Measurements from ENCODE around the gene CACFD1.

CACFD1 gene

DNA sequence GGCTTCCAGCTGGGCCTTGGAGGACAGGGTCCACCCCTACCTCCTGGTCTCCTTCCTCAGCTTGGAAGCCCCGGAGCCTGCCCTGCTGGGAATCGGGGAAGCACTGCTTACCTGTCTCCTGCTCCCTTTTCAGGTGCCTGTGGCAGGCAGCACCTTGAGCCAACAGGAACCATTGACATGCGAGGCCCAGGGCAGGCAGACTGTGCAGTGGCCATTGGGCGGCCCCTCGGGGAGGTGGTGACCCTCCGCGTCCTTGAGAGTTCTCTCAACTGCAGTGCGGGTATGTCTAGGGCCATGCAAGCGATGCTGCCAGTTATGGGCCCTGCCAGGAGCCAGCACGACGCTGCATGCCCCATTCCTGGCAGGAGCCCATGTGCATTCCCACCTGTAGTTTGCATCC is 3.8 kb upstream of the CACFD1 start:
- Histone ChIP-seq H3K36me3 (no peaks in the 10 kb centered on the region), H3K27ac (no peak overlapping the region), H3K9me3 (no peaks in the 10 kb centered on the region), H3K4me1 (ENCODE audit: control insufficient read depth in 1 of 2, insufficient read depth in 1 of 2, low read depth in 1 of 2, low read length in 1 of 2) (peaks cover 13 to 15% of the 10 kb centered on the region in 2 experiments), H3K27me3 (peaks cover 22% of the 10 kb centered on the region), H3K4me3 (ENCODE audit: low read depth in 1 of 2, low read length in 1 of 2) (no peak overlapping the region)
- TF ChIP-seq, protein P1, sequence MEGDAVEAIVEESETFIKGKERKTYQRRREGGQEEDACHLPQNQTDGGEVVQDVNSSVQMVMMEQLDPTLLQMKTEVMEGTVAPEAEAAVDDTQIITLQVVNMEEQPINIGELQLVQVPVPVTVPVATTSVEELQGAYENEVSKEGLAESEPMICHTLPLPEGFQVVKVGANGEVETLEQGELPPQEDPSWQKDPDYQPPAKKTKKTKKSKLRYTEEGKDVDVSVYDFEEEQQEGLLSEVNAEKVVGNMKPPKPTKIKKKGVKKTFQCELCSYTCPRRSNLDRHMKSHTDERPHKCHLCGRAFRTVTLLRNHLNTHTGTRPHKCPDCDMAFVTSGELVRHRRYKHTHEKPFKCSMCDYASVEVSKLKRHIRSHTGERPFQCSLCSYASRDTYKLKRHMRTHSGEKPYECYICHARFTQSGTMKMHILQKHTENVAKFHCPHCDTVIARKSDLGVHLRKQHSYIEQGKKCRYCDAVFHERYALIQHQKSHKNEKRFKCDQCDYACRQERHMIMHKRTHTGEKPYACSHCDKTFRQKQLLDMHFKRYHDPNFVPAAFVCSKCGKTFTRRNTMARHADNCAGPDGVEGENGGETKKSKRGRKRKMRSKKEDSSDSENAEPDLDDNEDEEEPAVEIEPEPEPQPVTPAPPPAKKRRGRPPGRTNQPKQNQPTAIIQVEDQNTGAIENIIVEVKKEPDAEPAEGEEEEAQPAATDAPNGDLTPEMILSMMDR (IDR thresholded peaks at IDR 0.05), result no peak

DNA sequence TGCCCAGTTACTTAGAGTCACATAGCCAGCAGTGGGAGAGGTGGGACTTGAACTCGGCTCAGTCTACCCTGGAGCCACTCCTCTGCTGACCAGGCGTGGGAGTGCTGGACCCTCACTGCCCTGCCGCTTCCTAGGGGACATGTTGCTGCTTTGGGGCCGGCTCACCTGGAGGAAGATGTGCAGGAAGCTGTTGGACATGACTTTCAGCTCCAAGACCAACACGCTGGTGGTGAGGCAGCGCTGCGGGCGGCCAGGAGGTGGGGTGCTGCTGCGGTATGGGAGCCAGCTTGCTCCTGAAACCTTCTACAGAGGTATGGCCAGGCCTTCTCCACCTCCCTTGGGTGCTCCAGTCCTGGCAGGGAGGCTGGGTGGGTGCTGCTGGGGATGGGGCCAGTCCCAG is 3.4 kb upstream of the CACFD1 start:
- peaks cover 13 to 15% of the 10 kb centered on the region in 2 experiments for H3K4me1 ChIP-seq (ENCODE audit: control insufficient read depth in 1 of 2, insufficient read depth in 1 of 2, low read depth in 1 of 2, low read length in 1 of 2)
- H3K36me3 ChIP-seq, result no peaks in the 10 kb centered on the region
- H3K4me3 ChIP-seq (ENCODE audit: low read depth in 1 of 2, low read length in 1 of 2), result no peak overlapping the region
- no peaks in the 10 kb centered on the region for H3K9me3 ChIP-seq
- TF ChIP-seq, protein P1 (IDR thresholded peaks at IDR 0.05), result no peak
- H3K27me3 ChIP-seq, result peaks cover 27% of the 10 kb centered on the region
- H3K27ac ChIP-seq, result no peak overlapping the region

GRCh38 chr9:133457233-133457632 is 2.5 kb upstream of the CACFD1 start:
- no peaks in the 10 kb centered on the region for H3K9me3 ChIP-seq
- H3K27me3 ChIP-seq, result peaks cover 35% of the 10 kb centered on the region
- TF ChIP-seq, protein P1 (IDR thresholded peaks at IDR 0.05), result no peak
- H3K27ac ChIP-seq, result no peak overlapping the region
- no peaks in the 10 kb centered on the region for H3K36me3 ChIP-seq
- H3K4me1 ChIP-seq (ENCODE audit: control insufficient read depth in 1 of 2, insufficient read depth in 1 of 2, low read depth in 1 of 2, low read length in 1 of 2), result peaks cover 13 to 15% of the 10 kb centered on the region in 2 experiments
- H3K4me3 ChIP-seq (ENCODE audit: low read depth in 1 of 2, low read length in 1 of 2), result no peak overlapping the region

- Histone ChIP-seq H3K4me3 (ENCODE audit: low read depth in 1 of 2, low read length in 1 of 2) (no peak overlapping the region), H3K9me3 (no peaks in the 10 kb centered on the region), H3K27ac (no peak overlapping the region), H3K4me1 (ENCODE audit: control insufficient read depth in 1 of 2, insufficient read depth in 1 of 2, low read depth in 1 of 2, low read length in 1 of 2) (peaks cover 13 to 15% of the 10 kb centered on the region in 2 experiments), H3K27me3 (peaks cover 40% of the 10 kb centered on the region), H3K36me3 (no peaks in the 10 kb centered on the region)
- TF ChIP-seq, protein P1 (IDR thresholded peaks at IDR 0.05), result no peak
Observed at GRCh38 chr9:133457748-133458147, 2.0 kb upstream of the CACFD1 start.

- Histone ChIP-seq H3K4me1 (ENCODE audit: control insufficient read depth in 1 of 2, insufficient read depth in 1 of 2, low read depth in 1 of 2, low read length in 1 of 2) (peaks cover 13 to 15% of the 10 kb centered on the region in 2 experiments), H3K27me3 (peaks cover 47% of the 10 kb centered on the region), H3K4me3 (ENCODE audit: low read depth in 1 of 2, low read length in 1 of 2) (peak overlapping the region in 1 of 2 experiments; percentile 83), H3K27ac (no peak overlapping the region), H3K36me3 (no peaks in the 10 kb centered on the region), H3K9me3 (no peaks in the 10 kb centered on the region)
- TF ChIP-seq, protein P1 (IDR thresholded peaks at IDR 0.05), result no peak
Observed at GRCh38 chr9:133458643-133459312, 1.0 kb upstream of the CACFD1 start.

Data from neutrophil (primary cell).